ENCODE measurements around the gene ITIH5.

DNA sequence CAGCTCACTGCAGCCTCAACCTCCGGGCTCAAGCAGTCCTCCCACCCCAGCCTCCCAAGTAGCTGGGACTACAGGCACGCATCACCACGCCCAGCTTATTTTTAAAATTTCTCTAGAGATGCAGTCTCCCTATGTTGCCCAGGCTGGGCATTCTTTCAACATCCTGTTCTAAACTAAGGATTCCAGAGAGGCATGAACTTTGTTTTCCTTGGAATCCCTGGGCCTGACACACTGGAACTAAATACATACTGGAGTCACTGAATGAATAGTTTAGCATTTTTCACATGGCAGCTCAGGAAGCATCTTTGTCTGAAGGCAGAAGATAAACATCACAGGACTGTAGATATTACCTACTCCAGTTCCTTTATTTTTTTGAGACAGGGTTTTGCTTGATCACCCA lies 108.7 kb downstream of the ITIH5 start:
- TF ChIP-seq POLR2A (IDR thresholded peaks at IDR 0.05; ENCODE audit: low read length) (no peak), GATA1 (IDR thresholded peaks at IDR 0.05; ENCODE audit: low read depth, low read length) (no peak)
